ENCODE results near the gene CMTM1.
"Not testable (repeated sequence)": the region's sequence is repeated elsewhere in the genome, so short reads cannot be mapped to it uniquely, and the experiment has no call there.

The CMTM1 gene

DNA sequence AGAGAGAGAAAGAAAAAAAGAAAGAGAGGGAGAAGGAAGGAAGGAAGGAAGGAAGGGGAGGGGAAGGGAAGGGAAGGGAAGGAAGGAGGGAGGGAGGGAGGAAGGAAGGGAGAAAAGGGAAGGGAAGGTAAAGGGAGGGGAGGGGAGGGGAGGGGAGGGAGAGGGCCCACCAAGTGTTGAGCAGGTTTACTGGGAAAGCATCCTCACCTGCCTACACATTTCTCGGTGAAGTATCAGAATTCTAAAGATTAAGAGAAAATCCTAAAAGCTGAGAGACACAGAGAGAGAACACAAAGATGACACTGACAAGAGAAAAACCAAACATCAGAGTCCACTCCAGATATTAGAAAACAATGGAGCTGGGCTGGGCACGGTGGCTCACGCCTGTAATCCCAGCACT, 26.0 kb downstream of the CMTM1 start:
- no peak for DNase-seq (ENCODE audit: low read depth in 2 of 2)

DNA sequence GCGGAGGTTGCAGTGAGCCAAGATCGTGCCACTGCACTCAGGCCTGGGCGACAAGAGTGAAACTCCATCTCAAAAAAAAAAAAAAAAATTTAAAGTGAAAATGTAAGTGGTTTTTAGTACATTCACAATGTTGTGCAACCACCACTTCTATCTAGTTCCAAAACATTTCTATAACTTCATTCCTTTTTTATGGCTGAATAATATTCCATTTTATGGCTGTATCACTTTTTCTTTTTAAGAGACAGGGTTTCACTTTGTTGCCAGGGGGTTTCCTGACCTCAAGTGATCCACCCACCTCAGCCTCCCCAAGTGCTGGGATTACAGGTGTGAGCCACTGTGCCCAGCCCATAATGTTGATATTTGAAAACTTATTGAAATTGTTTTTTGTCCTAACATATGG, 26.6 kb downstream of the CMTM1 start:
- no peak for DNase-seq (ENCODE audit: low read depth in 2 of 2)

DNA sequence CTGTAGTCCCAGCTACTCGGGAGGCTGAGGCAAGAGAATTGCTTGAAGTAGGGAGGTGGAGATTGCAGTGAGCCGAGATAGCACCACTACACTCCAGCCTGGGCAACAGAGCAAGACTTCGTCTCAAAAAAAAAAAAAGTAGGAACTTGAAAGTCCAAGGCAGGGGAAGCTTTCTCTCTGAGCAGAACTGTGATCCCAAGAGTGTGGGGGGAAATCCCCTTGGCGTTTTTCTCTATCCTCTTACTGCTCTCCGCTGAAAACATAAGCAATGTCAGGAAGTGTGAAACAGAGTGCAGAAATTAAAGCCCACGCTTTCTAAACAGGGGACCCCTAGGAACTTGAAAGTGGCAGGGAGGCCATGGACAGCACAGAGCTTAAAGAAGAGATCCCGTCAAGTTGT, 28.5 kb downstream of the CMTM1 start:
- DNase-seq (ENCODE audit: low read depth in 2 of 2), result no peak

DNA sequence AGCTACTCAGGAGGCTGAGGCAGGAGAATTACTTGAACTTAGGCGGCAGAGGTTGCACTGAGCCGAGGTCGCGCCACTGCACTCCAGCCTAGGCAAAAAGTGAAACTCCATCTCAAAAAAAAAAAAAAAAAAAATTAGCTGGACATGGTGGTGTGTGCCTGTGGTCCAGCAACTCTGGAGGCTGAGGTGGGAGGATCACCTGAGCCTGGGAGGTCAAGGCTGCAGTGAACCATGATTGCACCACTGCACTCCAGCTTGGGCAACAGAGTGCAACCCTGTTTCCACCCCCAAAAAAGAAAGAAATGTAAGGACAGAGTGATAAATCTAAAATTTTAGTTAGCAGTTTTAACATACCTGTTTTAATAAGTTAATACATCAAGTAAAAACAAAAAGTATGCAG, 30.3 kb downstream of the CMTM1 start:
- DNase-seq (ENCODE audit: low read depth in 2 of 2), result not testable (repeated sequence)

DNA sequence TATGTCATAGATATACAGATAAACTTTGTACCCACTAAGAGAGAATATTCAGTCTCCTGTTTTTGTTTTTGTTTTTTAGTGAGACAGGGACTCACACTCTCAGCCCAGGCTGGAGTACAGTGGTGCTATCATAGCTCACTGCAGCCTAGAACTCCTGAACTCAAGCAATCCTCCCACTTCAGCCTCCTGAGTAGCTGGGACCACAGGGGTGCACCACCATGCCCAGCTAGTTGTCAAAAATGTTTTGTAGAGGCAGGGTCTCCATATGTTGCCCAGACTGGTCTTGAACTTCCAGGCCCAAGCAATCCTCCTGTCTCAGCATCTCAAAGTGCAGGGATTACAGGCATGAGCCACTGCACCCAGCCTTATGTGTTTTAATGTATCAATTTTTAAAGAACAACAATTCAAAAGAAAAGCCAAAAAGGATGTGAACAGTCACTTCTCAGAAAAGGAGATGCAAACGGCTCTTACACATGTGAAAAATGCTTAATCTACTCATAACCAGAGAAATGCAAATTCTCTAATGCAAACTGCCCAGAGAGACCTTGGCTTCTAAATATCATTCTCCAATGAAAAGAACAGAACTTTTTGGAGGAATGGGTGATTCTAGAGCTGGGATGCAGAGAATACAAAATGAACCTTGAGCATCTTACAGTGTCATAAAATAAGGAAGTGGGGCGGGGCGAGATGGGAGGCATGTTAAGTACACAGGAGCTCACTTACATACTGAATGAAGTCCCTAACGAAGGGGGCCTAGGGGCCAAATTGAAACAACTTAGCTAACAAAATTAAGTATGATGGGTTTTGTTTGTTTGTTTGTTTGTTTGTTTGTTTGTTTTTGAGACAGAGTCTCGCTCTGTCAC, 31.0 kb downstream of the CMTM1 start:
- DNase-seq (ENCODE audit: low read depth in 2 of 2), result no peak

DNA sequence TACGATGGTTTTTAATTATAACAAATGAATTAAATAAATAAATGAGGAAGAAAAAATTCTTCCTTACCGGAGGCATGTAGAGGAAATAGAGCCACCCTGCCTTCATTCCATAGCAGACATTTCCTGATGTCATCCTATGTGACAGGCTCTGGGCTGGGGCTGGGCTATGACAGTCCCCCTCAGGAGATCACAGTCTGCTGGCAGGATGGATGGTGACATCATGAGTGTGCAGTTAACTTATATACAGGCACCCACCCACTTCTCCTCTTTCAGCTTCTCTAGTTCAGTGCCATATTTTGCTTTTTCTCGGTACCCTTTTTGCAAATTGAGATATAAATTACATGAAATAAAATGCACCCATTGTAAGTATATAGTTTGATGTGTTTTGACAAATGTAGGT, 31.9 kb downstream of the CMTM1 start:
- DNase-seq (ENCODE audit: low read depth in 2 of 2), result no peak

DNA sequence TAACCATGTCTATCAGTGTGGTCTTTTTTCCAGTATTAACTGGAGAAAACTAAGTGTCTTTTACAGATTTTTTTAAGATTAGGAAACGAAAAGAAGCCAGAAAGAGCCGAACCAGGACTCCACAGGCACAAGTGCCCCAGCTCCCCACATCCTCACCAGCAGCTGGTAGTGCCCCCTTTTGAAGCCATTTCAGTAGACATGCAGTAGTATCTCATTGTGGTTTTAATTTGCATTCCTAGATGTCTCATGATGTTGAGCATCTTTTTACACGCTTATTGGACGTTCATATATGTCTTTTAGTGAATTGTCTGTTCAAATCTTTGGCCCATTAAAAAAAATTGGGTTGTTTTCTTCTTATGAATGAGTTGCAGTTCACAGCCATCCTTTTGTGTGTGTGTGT, 33.5 kb downstream of the CMTM1 start:
- DNase-seq (ENCODE audit: low read depth in 2 of 2), result no peak

DNA sequence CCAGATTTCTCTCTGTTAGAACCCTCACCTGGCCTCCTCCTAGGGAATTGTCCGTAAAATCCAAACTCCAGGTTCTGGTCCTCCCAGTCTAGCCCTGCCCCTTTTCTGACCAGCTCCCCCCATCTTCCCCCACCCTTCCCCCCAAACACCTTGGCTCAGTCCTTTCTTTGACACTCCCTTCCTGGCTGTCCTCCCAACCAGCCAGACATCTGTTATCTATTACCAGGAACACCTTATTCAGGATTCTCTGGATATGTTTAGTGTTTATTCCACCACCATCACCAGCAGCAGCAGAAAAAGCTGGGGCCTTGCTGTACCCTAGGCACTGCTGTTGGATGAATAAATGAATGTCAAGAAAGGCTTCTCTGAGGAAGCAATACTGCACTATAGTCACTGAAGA, 34.2 kb downstream of the CMTM1 start:
- no peak for DNase-seq (ENCODE audit: low read depth in 2 of 2)

DNA sequence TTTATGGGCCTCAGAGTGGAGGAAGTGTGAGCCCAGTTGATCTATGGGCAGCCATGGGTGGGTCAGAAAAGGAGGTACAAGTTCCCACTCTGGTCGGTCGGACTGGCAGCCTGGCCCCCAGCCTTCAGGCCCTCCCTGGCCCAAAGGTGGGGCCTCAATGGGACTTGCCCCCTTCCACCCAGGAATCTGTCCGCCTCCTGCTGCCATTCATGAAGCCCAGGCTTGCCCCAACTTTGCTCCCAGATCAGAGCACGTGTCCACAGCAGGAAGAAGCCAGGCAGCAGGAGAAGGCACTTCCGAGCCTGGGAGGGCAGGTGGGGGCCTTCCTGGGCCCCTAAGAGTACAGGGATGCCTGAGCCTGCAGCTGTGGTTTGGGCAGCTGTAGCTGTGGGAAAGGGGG, 35.2 kb downstream of the CMTM1 start:
- DNase-seq (ENCODE audit: low read depth in 2 of 2), result no peak

DNA sequence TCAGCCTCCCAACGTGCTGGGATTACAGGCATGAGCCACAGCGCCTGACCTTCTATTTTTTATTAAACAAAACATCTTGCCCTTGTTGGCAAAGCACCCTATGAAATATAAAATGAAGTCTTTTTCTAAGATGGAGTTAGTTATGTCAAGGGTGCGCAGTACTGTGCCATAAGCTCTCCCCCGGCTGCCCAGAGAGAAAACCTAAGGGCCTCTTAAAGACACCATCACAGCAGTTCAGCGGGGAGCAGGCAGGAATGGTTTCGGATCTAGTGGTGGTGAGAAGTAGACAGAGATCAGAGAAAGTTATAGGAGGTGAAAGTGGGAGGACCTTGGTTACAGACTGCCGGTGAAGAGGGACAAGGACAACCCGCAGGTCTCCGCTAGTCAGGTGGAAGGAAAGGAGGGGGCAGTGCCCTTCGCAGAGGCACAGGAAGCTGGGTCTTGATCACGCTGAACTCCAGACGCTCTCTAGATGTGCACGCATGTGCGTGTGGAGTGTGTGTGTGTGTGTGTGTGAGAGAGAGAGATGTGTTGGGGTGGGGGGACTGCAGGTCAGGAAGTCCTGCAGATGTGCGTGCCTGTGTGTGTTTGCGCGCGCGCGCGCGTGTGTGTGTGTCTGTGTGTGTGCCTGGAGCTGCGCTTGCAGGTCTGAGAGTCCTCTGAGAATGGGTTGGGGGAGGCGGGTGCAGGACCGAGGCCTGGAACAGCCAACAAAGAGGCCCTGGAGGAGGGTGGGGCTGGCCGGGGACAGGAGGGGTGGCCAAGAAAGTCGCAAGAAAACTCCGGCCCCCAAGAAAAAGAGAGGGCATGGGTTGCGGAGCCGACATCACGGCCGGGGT, 37.5 kb downstream of the CMTM1 start:
- peak; percentile 29 to 45 for DNase-seq (ENCODE audit: low read depth in 2 of 2)

DNA sequence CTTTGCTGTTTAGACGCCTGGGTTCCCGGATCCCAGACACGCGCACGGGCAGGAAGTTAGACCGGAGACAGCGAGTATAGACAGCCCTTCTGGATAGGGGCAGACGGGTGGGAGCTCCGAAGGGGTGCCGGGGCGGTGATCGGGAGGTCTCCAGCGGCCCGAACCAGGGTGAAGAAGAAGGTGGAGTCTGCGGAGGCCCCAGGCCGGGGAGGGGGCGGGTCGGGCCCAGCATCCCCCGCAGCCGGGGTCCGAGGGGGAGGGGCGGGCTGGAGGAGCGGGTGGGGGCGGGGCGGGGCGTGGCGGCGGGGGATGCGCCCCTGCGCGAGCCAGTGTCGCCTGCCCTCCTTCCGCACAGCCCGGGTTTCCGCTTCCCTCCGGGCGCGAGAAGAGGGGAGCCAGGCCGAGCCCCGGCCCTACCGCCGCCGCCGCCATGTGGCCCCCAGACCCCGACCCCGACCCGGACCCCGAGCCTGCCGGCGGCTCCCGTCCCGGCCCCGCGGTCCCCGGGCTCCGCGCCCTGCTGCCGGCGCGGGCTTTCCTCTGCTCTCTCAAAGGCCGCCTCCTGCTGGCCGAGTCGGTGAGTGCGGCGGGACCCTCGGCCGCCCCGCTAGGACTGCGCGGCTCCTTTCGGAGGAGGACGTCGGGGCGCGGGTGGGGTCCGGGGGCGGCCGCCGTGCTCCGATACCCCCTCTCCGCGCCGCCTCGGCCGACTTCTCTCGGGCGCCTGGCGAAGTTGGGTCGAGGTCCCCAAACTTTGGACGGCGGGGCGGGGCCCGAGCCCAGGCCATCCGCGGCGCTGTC, 38.3 kb downstream of the CMTM1 start, which contains the start of gene CMTM3:
Gene CMTM3 (plus strand): TSS at position 329 of the 801 bp plus-strand sequence. CDS start 102 bp downstream, at position 431.
- peak; percentile 36 to 38 for DNase-seq (ENCODE audit: low read depth in 2 of 2)

DNA sequence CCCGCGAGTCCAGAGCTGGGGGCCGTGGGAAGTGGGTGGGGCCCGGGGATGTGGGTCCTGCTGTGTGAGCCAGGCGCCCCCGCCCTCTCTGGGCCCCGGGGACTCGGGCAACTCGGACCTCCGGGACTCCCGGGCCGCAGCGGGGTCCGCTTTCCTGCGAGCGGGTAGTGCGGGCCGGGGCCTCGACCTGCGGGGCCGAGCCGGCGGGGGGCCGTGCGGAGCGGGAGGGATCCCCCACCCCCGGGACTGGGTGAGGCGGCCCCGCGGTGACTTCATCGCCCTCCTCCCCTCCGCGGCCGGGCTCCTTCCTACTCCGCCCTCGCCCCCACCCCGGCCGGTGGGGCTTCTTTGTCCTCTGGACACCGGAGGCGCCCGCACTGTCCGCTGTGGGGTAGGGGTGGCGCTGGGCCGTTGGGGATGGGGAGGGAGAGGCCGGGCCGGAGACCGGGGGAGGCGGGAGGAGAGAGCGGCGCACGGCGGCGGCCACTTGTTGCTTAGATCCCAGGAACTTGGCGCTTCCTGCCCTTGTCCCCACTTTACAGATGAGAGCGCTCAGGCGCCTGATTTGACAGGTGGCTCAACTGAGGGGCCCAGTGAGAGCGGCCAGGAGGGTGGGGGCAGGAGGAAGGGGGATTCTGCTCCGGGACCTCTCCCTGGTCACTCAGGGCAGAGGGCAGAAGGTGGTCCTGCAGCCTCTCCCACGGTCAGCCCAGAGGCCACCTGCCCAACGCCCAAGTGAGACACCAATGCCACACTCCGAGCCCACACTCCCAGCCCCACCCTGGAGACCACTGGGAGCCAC, 39.1 kb downstream of the CMTM1 start:
- no peak for DNase-seq (ENCODE audit: low read depth in 2 of 2)

DNA sequence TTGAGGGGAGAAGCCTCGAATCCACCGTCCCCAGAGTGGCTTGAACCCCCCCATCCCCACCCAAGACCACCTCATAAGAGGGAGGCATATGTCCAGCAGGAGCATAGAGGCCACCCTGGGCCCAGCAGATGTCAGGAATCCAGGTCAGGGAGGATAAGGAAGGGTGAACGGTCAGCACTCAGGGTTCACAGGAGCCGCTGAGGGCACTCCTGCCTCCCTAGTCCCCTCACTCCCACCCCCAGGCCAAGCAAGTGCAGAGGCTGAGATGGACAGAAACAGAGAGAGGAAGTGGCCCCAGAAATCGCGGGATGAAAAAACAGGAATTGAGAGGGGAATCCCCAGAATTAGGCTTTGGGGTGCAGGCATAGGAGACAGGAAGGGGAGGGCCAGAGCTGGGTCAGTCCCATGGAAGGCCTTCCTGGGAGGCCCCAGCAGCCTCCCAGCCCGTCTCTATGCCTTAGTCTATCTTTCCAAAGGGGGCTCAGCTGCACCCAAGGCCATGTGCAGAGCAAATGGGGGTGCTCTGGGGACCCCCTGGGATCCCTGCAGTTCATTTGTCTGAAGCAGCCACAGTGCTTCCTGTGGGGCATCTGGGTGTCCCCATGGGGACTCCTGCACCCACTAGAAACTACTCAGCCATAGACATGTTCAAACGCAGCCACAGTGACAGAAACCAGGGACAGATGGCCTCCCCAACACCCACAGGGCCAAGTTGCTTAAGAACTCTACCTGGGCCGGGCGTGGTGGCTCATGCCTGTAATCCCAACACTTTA, 39.9 kb downstream of the CMTM1 start:
- no peak for DNase-seq (ENCODE audit: low read depth in 2 of 2)

DNA sequence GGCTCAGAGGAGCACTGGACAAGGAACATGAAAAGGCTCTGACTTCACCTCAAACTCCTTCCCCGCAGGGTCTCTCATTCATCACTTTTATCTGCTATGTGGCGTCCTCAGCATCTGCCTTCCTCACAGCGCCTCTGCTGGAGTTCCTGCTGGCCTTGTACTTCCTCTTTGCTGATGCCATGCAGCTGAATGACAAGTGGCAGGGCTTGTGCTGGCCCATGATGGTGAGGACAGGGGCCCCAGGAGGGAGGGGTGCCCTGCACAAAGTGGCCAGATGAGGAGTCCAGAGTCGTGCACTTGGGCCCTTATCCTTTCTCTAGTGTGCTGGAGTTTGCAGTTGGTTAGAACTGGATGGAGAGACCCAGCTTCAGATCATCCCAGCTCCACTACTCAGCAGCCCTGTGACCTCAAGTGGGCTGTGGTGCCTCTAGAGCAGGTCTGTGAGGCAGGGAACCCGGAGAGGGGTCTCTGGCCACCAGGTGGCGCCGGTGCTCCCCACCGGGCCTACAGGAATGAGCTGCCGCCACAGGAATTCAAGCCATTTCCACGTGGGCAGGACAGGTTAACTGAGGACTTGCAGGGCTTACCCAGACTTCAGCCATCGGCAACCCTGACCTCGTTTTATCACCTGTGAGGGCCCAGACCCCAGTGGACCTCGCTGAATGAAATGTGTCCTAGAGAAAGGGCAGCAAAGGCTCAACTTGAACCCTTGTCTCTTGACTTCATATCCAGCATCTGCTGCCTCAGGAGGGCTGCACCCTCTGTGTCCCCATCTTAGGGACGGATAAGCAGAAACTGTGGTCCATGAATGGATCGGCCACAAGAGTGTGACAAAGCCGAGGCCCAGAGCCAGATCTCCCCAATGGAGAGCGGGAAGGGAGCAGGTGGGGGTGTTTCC, 42.3 kb downstream of the CMTM1 start:
- DNase-seq (ENCODE audit: low read depth in 2 of 2), result peak; percentile 69 to 70

DNA sequence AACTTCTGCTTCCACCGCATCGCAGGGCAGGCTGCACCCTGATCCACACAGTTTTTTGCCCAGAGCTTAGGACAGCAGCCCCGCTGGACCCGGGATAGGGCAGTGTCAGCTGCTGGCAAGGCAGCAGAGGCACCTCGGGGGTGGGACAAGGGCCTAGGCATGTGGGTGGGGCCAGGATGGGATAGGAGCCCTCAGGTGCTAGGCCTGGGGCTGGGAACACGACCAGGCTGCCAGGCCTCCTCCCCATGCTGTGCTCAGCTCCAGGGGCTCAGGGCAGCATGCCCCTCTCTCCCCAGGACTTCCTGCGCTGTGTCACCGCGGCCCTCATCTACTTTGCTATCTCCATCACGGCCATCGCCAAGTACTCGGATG, 42.9 kb downstream of the CMTM1 start:
- no peak for DNase-seq (ENCODE audit: low read depth in 2 of 2)

DNA sequence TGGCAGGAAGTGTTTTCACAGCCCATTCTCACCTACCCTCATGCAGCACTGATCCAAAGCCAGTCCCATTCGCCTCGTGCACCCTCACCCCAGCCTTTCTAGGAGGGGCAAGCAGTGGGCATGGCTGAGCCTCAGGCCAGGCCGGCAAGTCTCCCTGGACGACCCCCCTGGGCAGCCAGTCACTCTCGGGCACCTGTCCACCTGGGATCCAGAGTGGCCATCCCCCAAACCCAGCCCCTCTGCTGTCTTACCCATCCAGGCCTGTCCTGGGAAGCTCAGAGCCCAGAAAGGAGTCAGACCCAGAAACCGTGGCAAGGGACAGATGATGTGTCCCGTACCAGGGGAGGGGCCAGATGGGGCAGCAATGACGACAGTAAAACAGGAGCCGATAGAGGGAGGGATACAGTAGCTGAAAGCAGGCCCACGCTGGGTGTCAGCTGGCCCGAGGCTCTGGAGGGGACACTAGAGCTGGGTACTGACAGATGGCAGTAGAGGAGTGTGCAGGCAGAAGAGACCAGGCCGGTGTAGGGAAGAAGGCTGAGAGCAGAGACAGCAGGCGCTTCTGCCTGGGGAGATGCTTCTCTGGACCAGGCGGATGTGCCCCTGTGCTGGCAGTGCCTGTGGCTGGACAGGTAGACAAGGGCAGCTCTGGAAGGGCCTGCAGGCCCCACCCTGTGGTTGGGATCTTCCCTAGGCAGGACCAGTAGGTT, 44.0 kb downstream of the CMTM1 start:
- no peak for DNase-seq (ENCODE audit: low read depth in 2 of 2)

DNA sequence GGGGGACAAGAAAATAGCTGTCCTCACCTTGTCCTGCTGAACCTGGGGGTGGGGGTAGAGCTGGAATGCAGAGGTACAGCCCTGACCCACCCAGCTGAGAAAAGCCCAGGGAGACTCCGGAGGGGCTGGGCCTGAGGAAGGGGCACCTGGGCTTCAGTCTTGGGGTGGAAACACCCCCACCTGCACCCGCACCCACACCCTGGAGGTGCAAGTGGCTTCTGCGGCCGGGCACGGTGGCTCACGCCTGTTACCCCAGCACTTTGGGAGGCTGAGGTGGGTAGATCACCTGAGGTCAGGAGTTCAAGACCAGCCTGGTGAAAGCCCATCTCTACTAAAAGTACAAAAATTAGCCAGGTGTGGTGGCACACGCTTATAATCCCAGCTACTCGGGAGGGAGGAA, 45.7 kb downstream of the CMTM1 start:
- DNase-seq (ENCODE audit: low read depth in 2 of 2), result not testable (repeated sequence)

DNA sequence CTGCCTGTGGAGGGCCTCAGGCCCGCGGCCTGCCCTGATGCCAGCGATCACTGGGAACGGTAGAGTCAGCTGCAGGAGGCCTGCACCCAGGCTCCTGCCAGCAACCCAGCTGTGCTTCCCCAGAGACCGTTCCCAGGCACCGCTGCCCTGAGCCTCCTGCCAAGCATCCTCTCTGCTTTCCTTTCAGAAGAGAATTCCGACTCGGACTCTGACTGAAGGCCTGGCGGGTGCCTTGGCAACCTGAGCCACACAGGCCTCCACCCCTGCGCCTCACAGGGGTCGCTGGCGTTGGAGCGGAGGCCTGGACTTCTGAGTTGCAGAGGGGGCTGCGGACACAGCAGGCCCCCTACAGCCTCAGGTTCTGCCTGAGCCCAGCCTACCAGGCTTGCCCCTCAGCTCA, 46.2 kb downstream of the CMTM1 start:
- no peak for DNase-seq (ENCODE audit: low read depth in 2 of 2)

Data from activated CD8-positive, alpha-beta memory T cell treated with anti-CD3 and anti-CD28 coated beads for 4 hours (primary cell).